ENCODE measurements around the gene ASMT.
A peak's percentile ranks its signal among the peaks of the same experiment; 100 is the strongest.
"Not testable (repeated sequence)": the region's sequence is repeated elsewhere in the genome, so short reads cannot be mapped to it uniquely, and the experiment has no call there.

The ASMT gene

GRCh38 chrX:1629244-1629643 lies 14.4 kb downstream of the ASMT start:
- no peaks in the 10 kb centered on the region for H3K9me3 ChIP-seq (ENCODE audit: severe bottlenecking)
- no peak for TF ChIP-seq CTCF (IDR thresholded peaks at IDR 0.05; ENCODE audit: low read depth, low read length)
- no peak overlapping the region for H3K4me3 ChIP-seq (ENCODE audit: low read depth, low read length)

GRCh38 chrX:1646009-1646408 lies 31.1 kb downstream of the ASMT start:
- Histone ChIP-seq H3K27me3 (ENCODE audit: insufficient read depth, low read depth, severe bottlenecking) (no peaks in the 10 kb centered on the region), H3K4me3 (ENCODE audit: low read depth, low read length) (no peak overlapping the region), H3K9me3 (ENCODE audit: severe bottlenecking) (peaks cover 16% of the 10 kb centered on the region), H3K27ac (no peak overlapping the region), H3K36me3 (peaks cover 23% of the 10 kb centered on the region)
- no peak for DNase-seq
- TF ChIP-seq CTCF (IDR thresholded peaks at IDR 0.05; ENCODE audit: low read depth, low read length) = no peak

More at GRCh38 chrX:1629244-1629643, 14.4 kb downstream of the ASMT start:
- H3K27ac ChIP-seq = no peak overlapping the region
- no peak for DNase-seq
- peaks cover 49% of the 10 kb centered on the region for H3K36me3 ChIP-seq
- H3K27me3 ChIP-seq (ENCODE audit: insufficient read depth, low read depth, severe bottlenecking) = no peaks in the 10 kb centered on the region

- Histone ChIP-seq H3K4me3 (ENCODE audit: low read depth, low read length) (no peak overlapping the region), H3K36me3 (peaks cover 10% of the 10 kb centered on the region), H3K9me3 (ENCODE audit: severe bottlenecking) (peaks cover 16% of the 10 kb centered on the region), H3K27me3 (ENCODE audit: insufficient read depth, low read depth, severe bottlenecking) (no peaks in the 10 kb centered on the region), H3K27ac (no peak overlapping the region)
- TF ChIP-seq CTCF (IDR thresholded peaks at IDR 0.05; ENCODE audit: low read depth, low read length) = no peak
- DNase-seq = peak; percentile 22
These were observed 34.8 kb downstream of the ASMT start for GRCh38 chrX:1649621-1650020.

- not testable (repeated sequence) for H3K36me3 ChIP-seq; H3K4me3 ChIP-seq (ENCODE audit: low read depth, low read length); H3K27me3 ChIP-seq (ENCODE audit: insufficient read depth, low read depth, severe bottlenecking)
- TF ChIP-seq CTCF (IDR thresholded peaks at IDR 0.05; ENCODE audit: low read depth, low read length) = peak; percentile 83
- peak overlapping the region; percentile 32 for H3K27ac ChIP-seq
- peaks cover 12% of the 10 kb centered on the region for H3K9me3 ChIP-seq (ENCODE audit: severe bottlenecking)
- peak; percentile 58 for DNase-seq
These were observed 37.4 kb downstream of the ASMT start for GRCh38 chrX:1652011-1652811.

- Histone ChIP-seq H3K4me3 (ENCODE audit: low read depth, low read length) (no peak overlapping the region), H3K27ac (peak overlapping the region; percentile 96), H3K9me3 (ENCODE audit: severe bottlenecking) (peaks cover 5% of the 10 kb centered on the region), H3K36me3 (no peaks in the 10 kb centered on the region; the same call in none of the 2 replicates), H3K27me3 (ENCODE audit: insufficient read depth, low read depth, severe bottlenecking) (no peaks in the 10 kb centered on the region)
- DNase-seq = no peak
- no peak for TF ChIP-seq CTCF (IDR thresholded peaks at IDR 0.05; ENCODE audit: low read depth, low read length)
These were observed 41.5 kb downstream of the ASMT start for GRCh38 chrX:1656379-1656778.

Measured in WERI-Rb-1 (cell line).